Skin epidermis (tissue), 12 donors: ENCODE data around the gene ZNF182.
"Not testable (repeated sequence)": the region's sequence is repeated elsewhere in the genome, so short reads cannot be mapped to it uniquely, and the experiment has no call there.

ENCODE experiments used
- H3K27ac ChIP-seq, 21 experiments: fragments of 200-600 bp; sonication (generic) in 11 of 21; one replicate each; pipeline ENCODE4 v1.5.0; 2020; ENCODE audit warnings: mild to moderate bottlenecking in 3 of 21, inconsistent platforms in 2 of 21, moderate library complexity in 2 of 21
- H3K4me3 ChIP-seq, 7 experiments: fragments of 200-600 bp; sonication (generic) in 2 of 7; one replicate each; pipeline ENCODE4 v1.5.0; 2020; ENCODE audit warnings: inconsistent platforms in 2 of 7, mild to moderate bottlenecking in 2 of 7, moderate library complexity in 1 of 7

The ZNF182 gene

GRCh38 chrX:48003758-48004457 is at the start of gene ZNF182:
ZNF182 (minus strand) TSS chrX:48003989; CDS start chrX:48002609, 1,380 bp downstream.
- H3K4me3 ChIP-seq, result peak within 1 kb of the TSS; percentile 35 to 56 (median 46)
- peak within 1 kb of the TSS in 20 of 21 experiments; percentile 32 to 87 (median 72) for H3K27ac ChIP-seq

DNA sequence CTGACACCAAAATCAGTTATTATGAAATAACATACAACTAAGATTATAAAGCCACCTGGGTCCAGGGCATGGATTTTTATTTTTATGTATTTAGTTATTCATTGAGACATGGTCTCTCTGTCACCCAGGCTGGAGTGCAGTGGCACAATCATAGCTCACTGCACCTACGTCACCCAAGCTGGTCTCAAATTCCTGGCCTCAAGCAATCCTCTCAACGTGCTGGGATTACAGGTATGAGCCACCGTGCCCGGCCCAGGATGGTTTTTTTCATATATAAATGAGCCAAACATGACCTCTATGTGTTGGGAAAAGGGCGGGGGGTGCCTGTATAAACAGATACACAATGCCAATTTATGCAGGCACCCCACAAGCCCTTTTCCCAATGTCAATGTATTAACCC is 43.1 kb upstream of the ZNF182 start:
- Histone ChIP-seq H3K27ac (peak overlapping the region in 2 of 21 experiments; percentile 16 to 43), H3K4me3 (no peak overlapping the region)

DNA sequence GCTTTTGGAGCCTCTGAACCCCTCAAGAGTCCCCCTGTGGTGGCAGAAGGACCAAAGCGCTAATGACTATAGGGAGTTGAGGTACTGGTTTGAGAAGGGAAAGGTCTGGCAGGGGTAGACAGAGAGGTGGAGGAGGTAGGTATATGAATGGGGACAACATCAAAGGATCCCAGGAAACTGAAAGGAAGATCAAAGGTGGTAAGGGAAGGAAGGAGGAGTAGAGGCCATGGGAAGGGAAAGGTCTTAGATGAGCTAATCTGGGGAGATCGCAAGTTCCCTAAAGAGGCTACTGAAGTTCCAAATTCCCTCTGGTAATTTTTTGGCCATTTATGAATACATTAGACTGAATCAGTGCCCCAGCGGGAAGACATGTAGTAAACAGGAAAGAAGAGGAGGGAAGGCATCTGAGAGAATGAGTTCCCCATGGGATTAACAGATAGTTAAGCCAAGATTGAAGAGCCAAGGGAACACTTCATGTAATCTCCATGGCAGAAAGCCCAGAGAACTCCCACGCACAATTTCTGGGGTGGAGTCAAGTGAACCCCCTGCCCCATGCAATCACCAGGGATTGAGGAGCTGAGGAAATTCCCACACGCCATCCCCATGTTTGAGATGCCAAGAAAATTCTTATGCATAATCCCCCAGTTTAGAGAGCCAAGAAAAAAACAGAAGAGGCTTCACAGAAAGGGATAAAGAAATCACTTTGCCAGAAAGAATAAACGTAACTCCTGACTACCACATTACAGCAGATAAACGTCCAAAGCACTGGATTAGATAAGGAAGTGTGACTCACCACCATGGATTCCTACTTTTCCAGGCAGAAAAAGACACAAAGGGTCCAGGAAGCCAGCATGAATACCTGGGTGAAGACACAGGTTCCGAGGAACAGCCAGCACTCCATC is 41.9 kb upstream of the ZNF182 start:
- H3K27ac ChIP-seq, result peak overlapping the region in 7 of 21 experiments; percentile 7 to 43 (median 31)
- H3K4me3 ChIP-seq, result no peak overlapping the region

- H3K27ac ChIP-seq, result no peak overlapping the region
- H3K4me3 ChIP-seq, result no peak overlapping the region
These were observed 39.3 kb upstream of the ZNF182 start for GRCh38 chrX:48043056-48043455.

DNA sequence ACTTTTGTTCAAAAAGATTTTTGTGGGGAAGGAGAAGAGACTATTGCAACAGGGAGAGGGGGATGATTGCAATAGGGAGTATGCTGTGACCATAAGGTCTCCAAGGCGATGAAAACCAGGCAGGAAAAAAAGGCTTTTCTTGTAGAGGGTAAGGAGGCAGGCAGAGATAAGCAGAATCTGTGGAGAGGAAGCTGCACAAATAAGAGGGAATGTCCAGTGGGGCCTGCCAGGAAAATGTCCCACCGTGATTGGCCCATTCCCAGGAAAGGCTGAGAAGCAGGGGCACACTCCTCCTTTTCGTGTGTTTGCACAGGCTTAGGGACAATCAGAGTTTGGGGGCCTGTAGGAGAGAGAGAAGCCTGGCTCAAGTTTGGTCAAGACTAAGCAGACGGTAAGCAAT is 32.1 kb upstream of the ZNF182 start:
- Histone ChIP-seq H3K4me3 (no peak overlapping the region), H3K27ac (no peak overlapping the region)

DNA sequence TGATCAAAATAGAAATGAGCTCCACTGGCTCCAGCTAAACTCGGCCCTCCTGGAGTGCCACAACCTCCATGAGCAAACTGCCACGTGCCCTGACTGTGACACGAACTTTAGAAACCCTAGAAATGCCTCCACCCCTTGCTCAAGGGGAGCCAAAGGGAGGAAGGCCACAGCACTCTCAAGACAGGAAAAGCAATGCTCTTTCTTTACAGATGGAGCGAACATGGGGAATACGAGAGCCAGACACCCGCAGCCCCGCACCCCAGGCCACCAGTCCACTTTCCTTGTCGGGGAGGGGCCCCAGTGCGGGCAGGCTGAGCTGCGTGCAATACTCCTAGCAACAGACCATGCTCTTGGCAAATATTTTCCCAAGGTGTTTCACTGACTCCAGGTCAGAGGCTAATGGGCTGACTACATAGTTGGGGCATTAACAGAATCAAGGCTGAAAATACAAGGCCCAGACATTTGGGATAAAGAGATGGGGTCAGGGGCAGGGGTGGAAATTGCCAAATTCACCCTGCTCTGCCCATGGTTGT is 26.9 kb upstream of the ZNF182 start:
- H3K4me3 ChIP-seq, H3K27ac ChIP-seq: not testable (repeated sequence)

- Histone ChIP-seq H3K4me3 (no peak overlapping the region), H3K27ac (no peak overlapping the region)
These were observed 26.4 kb upstream of the ZNF182 start for GRCh38 chrX:48030237-48030636.

DNA sequence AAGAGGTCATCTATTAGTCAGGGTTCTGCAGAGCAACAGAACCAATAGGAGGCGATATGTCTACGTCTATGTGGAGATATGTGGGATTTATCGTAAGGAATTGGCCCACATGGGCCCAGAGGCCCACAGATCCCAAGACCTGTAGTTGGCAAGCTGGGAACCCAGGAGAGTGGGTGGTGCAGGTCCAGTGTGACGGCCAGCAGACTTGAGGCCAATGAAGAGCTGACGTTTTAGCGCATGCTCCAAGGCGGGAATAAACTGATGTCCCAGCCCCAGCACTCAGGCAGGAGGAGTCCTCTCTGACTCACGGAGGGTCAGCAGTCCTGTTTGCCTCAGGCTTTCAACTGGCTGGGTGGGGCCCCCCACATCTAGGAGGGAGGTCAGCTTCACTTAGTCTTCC is 24.3 kb upstream of the ZNF182 start:
- no peak overlapping the region for H3K27ac ChIP-seq
- H3K4me3 ChIP-seq, result no peak overlapping the region

- H3K27ac ChIP-seq, H3K4me3 ChIP-seq: not testable (repeated sequence)
These were observed 23.8 kb upstream of the ZNF182 start for GRCh38 chrX:48027545-48027944.

- Histone ChIP-seq H3K27ac (no peak overlapping the region), H3K4me3 (no peak overlapping the region)
These were observed 21.8 kb upstream of the ZNF182 start for GRCh38 chrX:48025561-48025960.

DNA sequence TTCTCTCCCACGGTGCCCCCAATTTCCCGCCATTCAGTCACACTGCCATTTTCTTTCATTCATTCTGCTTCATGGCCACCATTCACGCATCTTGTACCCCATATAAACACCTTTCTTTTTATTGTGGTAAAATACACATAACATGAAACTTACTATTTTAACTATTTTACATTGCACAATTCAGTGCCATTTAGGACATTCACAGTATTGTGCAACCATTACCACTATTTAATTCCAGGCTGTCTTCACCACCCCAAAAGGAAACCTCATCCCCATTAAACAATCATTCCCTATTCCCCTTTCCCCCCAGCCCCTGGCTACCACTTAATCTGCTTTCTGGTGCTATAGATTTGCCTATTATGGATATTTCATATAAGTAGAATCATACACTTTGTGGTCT is 18.9 kb upstream of the ZNF182 start:
- H3K4me3 ChIP-seq, result no peak overlapping the region

GRCh38 chrX:48022100-48022499 is 18.3 kb upstream of the ZNF182 start:
- Histone ChIP-seq H3K27ac (peak overlapping the region in 3 of 21 experiments; percentile 91 to 94 (median 91)), H3K4me3 (no peak overlapping the region)

More for the DNA sequence above, 18.9 kb upstream of the ZNF182 start:
- H3K27ac ChIP-seq, result no peak overlapping the region

DNA sequence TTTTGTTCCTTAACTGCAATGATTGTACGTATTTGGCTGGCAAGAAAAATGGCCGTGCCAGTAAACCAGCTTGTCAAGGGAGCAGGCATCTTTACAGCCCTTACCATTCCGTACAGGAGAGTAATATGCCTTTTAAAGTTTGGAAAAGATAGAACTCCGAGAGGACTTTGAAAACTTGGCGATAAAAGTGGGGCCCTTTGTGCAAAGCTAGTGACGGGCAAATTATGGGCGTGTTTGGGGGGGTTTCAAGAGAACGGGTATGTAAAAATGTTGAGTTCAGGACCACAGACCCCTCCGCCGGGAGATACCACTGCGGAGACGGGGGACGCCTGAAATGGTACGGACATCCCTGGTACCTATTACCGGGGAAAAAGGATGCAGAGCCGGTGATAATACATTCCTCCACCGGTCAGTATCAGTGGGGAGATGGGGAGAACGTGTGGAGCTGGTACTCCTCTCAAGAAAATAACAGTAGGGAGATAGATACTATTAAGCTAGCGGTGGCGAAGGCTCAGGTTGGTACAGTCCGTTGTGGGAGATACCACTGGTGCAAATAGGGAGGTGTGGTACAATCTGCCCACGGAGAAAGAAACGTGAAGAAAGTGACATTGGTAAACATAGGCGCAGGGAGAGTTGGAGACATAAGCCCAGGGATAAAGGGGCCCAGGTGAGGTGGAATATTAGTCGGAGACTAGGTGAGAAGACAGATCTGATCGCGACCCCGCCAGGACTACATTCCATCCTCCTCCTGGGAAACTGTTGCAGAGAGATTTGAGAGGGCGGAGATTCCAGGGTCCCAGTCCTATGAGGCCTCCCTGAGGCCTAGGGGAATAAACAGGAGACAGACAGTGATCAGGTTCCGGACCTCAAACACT is 17.5 kb upstream of the ZNF182 start:
- Histone ChIP-seq H3K27ac (peak overlapping the region; percentile 42 to 98 (median 91)), H3K4me3 (peak overlapping the region; percentile 26 to 52 (median 42))

- Histone ChIP-seq H3K4me3 (peak overlapping the region in 6 of 7 experiments; percentile 26 to 52 (median 42)), H3K27ac (peak overlapping the region in 5 of 21 experiments; percentile 89 to 98 (median 94))
These were observed 16.7 kb upstream of the ZNF182 start for GRCh38 chrX:48020472-48020871.

GRCh38 chrX:48019892-48020291 is 16.1 kb upstream of the ZNF182 start:
- not testable (repeated sequence) for H3K4me3 ChIP-seq, H3K27ac ChIP-seq

DNA sequence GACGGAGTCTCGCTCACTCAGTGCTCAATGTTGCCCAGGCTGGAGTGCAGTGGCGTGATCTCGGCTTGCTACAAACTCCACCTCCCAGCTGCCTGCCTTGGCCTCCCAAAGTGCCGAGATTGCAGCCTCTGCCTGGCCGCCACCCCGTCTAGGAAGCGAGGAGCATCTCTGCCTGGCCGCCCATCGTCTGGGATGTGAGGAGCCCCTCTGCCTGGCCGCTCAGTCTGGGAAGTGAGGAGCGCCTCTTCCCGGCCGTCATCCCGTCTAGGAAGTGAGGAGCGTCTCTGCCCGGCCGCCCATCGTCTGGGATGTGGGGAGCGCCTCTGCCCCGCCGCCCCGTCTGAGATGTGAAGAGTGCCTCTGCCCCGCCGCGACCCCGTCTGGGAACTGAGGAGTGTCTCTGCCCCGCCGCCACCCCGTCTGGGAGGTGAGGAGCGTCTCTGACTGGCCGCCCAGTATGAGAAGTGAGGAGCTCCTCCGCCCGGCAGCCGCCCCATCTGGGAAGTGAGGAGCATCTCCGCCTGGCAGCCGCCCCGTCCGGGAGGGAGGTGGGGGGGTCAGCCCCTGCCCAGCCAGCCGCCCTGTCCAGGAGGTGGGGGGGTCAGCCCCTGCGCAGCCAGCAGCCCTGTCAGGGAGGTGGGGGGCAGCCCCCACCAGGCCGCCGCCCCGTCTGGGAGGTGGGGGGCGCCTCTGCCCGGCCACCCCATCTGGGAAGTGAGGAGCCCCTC is 13.0 kb upstream of the ZNF182 start:
- H3K4me3 ChIP-seq, H3K27ac ChIP-seq: not testable (repeated sequence)

DNA sequence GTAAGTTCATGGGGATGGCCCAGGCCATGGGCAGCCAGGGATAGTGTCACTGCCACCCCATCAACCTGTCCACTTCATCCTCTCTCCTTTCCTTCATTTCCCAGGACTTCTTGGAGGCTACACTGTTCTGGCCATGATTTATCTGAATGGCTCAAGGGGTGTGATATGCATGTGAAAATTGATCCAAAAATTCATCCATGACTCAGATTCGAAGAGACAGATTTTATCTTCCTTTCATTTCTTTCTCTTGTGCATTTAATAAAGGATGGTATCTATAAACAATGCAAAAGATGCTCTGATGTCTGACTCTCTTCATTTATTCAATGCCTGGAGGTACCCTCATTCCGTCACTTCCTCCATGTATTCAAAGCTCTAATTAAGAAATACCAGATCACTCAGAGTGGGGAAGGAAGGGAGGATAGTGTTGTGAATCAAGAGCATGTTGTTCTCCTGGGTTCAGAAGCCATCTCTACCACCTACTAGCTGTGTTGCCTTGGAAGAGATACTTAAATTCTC is 5.7 kb upstream of the ZNF182 start:
- H3K4me3 ChIP-seq, H3K27ac ChIP-seq: not testable (repeated sequence)

DNA sequence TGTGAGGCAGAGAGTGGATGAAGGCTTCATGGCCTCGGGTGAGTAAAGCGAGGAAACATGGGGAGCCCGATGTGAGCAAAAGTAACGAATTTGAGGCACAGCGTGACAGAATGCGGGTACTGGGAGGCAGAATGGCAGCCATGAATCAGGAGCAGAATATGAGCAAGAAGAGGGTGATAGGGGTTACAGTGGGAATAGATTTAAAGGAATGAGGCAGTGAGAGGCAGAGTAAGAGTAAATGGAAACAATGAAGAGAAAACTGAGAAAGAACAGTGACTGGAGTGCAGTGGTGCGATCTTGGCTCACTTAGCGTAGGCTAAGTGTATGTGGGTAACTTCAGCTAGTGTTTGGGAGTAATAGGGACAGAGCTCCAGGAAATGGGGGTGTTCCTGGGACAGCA is 2.9 kb upstream of the ZNF182 start, which contains the start of gene SPACA5:
Gene SPACA5, plus strand, starts transcription at position 301 of the 400 bp plus-strand sequence. CDS start 815 bp downstream, outside the sequence.
- H3K27ac ChIP-seq, H3K4me3 ChIP-seq: not testable (repeated sequence)
